ENCODE data around the gene PLAC1.

- no peak for TF ChIP-seq CTCF (IDR thresholded peaks at IDR 0.05; ENCODE audit: low read depth, low read length, poor library complexity, severe bottlenecking)
- no peak for TF ChIP-seq EZH2phosphoT487 (IDR thresholded peaks at IDR 0.05; ENCODE audit: borderline replicate concordance, low read length)
These were observed 54.2 kb downstream of the PLAC1 start for GRCh38 chrX:134603806-134604700.
